Measurements from ENCODE around the gene FAM20A. TPM values are rescaled to one million over a fixed set of nuclear protein-coding genes. Genes with fewer than 3 reads are reported as not detected.
A peak's percentile ranks its signal among the peaks of the same experiment; 100 is the strongest.
"Not testable (repeated sequence)": the region's sequence is repeated elsewhere in the genome, so short reads cannot be mapped to it uniquely, and the experiment has no call there.

Gene FAM20A
- total RNA-seq, 1 experiment from 2014 or later, result 0.10 TPM

DNA sequence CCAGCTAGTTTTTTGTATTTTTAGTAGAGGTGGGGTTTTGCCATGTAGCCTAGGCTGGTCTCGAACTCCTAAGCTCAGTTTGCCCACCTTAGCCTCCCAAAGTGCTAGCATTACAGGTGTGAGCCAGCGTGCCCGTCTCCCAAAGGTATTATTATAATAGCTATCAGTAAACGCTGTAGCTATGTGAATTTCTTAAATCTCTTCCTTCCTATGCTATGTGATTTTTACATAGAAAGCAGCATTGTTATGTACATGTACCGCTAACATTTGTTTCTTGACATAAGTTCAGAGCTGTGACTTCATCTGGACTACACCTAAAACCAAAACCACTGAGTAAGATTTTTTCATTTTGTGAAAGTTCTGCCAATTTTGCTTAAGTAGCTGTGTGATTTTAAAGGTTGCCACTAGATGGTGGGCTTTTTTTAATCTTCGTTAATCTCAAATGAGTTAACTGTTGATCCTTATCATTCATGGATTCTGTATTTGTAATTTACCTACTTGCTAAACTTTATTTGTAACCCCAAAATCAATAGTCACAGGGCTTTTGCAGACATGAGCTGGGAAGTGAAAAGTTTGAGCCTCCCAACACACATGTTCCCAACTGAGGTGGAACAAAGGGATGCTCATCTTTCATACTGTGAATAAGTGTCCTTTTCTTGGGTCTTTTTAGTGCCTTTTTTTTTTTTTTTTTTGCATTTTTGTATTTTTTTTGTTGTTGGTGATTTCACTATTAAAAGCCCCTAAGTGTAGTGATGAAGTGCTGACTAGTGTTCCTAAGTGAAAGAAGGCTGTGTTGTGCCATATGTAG, 67.1 kb downstream of the FAM20A start:
- no peak for DNase-seq (ENCODE audit: extremely low read depth, low read depth)

DNA sequence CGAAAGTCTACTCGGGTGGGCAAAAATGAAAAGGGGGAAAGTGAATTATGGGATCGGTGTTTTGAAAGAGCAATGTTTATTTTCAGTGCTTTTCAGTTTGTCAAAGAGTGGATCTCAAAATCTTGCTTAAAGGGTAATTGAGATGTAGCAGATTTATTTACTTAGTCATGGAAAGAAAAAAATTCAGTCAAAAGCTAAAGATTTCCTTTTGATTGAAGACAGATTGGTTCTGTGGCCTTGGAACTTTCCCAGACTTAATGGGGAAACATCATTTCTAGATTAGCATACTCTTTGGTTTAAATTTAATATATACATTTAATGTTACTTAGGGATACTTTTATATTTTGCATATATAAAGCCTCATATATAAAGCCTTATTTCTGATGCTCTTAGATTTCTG, 68.3 kb downstream of the FAM20A start:
- DNase-seq (ENCODE audit: extremely low read depth, low read depth), result no peak

DNA sequence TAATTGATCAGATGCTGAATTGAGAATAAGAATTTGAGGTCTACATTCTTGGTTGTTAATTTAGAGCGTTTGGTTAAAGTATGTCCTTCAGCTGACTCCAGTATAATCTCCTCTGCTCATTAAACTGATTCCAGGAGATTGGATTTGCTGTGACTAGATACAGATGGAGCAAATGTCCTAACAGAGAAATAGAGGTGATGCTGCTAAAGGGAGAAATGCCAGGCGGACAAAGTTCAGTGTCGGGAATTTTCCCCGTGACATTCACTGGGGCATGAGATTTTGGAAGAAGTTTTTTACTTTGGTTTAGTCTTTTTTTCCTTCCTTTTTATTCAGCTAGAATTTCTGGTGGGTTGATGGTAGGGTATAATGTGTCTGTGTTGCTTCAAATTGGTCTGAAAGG, 69.9 kb downstream of the FAM20A start:
- DNase-seq (ENCODE audit: extremely low read depth, low read depth), result no peak

DNA sequence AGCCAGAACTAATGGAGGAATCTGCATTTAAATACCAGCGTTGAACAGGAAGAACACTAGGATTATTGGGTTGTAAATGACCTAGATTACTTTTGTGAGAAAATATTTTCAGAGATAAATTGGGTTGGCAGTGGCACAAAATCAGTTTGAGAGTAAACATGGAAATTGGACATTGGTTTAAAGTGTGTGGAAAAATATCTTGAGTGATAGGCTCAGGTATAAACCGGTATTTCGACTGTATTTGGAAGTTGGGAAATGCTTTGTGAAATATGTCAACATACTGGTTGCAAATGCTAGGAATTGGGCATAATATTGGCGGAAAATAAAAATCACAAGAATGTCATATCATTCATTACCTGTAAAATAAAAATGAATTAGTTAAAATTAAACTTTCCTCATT, 73.9 kb downstream of the FAM20A start:
- no peak for DNase-seq (ENCODE audit: extremely low read depth, low read depth)

DNA sequence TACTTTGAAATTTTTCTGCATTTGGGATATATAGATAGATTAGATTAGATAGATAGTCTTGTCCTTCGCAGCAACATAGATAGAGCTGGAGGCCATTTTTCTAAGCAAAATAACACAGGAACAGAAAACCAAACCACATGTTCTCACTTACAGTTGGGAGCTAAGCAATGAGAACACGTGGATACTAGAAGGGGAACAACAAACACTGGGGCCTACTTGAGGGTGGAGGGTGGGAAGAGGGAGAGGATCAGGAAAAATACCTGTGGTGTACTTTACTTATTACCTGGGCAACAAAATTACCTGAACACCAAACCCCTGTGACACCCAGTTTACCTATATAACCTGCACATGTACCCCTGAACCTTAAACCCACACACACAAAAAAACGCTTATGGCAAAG, 74.6 kb downstream of the FAM20A start:
- no peak for DNase-seq (ENCODE audit: extremely low read depth, low read depth)

DNA sequence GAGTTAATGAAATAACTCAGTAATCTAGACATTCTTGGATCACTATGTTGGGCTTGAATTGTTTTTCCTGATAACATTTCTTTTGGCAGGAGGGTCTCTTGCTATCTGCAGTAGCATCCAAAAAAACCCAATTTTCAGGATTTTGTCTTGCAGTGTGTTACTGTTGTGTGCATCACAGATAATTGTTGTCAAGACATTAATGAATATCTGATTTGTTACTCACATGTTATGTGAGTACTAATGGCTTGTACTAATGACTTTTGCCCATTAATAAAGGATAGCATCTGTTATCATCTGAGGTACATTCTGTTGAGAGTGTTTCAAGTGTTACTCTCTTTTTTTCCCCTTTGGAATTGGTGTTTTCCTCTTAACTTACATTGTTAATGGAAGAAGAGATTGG, 78.9 kb downstream of the FAM20A start:
- DNase-seq (ENCODE audit: extremely low read depth, low read depth), result no peak

DNA sequence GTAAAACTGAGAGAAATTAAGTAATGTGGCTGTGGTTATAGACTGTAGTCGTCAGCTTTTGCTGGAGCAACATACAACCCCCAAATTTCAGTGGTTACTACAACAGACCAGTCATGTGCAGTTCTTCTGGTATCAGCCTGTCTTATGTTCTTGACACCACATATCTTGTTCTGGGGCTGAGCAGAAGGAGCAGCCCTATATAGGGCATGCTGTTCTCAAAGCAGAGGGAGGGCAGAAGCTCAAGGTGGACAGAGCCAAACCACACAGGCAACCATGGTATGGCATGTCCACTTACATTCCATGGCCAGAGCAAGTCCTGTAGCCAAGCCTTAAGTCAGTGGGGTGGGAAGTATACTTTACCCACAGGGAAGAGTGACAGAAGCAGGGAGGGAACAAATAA, 81.3 kb downstream of the FAM20A start:
- DNase-seq (ENCODE audit: extremely low read depth, low read depth), result no peak

DNA sequence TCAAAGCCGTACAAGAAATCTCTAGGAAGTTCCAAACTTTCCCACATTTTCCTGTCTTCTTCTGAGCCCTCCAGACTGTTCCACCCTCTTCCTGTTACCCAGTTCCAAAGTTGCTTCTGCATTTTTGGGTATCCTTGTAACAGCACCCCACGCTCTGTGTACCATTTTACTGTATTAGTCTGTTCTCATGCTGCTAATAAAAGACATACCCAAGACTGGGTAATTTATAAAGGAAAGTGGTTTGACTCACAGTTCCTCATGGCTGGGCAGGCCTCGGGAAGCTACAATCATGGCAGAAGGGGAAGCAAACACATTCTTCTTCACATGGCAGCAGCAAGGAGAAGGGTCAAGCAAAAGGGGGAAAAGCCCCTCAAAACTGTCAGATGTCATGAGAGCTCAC, 82.1 kb downstream of the FAM20A start:
- not testable (repeated sequence) for DNase-seq (ENCODE audit: extremely low read depth, low read depth)

DNA sequence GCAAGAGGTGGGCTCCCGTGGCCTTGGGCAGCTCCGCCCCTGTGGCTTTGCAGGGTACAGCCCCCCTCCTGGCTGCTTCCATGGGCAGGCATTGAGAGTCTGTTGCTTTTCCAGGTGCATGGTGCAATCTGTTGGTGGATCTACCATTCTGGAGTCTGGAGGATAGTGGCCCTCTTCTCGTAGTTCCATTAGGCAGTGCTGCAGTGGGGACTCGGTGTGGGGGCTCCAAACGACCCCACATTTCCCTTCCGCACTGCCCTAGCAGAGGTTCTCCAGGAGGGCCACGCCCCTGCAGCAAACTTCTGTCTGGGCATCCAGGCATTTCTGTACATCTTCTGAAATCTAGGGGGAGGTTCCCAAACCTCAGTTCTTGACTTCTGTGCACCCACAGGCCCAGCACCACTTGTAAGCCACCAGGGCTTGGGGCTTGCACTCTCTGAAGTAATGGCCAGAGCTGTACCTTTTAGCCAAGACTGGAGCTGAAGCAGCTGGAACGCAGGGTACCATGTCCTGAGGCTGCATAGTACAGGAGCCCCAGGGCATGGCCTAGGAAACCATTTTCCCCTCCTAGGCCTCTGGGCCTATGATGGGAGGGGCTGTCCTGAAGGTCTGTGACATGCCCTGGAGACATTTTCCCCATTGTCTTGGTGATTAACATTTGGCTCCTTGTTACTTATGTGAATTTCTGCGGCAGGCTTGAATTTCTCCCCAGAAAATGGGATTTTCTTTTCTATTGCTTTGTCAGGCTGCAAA, 82.9 kb downstream of the FAM20A start:
- no peak for DNase-seq (ENCODE audit: extremely low read depth, low read depth)

DNA sequence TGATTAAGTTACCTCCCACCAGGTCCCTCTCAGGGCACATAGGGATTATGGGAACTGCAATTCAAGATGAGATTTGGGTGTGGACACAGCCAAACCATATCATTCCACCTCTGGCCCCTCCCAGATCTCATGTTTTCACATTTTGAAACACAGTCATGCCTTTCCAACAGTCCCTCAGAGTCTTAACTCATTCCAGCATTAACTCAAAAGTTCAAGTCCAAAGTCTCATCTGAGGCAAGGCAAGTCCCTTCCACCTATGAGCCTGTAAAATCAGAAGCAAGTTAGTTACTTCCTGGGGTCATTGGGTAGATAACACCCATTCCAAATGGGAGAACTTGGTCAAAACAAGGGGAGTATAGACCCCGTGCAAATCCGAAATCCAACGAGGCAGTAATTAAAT, 83.6 kb downstream of the FAM20A start:
- not testable (repeated sequence) for DNase-seq (ENCODE audit: extremely low read depth, low read depth)

DNA sequence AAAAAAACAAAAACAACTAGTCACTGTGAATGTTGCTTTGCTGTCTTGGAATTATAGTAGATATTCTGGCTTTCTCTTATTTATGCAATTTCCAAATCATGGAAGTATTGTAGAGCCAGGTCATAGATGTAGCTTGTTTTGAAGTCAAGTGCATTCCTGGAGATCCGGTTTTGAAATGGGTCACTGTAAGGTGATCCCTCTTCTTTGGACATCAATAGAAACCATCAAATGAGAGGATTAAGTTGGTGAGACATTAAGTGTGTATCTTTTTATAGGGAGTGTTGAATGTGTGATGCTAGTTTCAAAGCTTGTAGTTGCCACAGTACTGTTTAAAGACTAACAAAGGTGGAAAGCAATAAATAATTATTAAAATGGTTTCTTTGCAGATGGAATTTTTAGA, 84.4 kb downstream of the FAM20A start:
- no peak for DNase-seq (ENCODE audit: extremely low read depth, low read depth)

DNA sequence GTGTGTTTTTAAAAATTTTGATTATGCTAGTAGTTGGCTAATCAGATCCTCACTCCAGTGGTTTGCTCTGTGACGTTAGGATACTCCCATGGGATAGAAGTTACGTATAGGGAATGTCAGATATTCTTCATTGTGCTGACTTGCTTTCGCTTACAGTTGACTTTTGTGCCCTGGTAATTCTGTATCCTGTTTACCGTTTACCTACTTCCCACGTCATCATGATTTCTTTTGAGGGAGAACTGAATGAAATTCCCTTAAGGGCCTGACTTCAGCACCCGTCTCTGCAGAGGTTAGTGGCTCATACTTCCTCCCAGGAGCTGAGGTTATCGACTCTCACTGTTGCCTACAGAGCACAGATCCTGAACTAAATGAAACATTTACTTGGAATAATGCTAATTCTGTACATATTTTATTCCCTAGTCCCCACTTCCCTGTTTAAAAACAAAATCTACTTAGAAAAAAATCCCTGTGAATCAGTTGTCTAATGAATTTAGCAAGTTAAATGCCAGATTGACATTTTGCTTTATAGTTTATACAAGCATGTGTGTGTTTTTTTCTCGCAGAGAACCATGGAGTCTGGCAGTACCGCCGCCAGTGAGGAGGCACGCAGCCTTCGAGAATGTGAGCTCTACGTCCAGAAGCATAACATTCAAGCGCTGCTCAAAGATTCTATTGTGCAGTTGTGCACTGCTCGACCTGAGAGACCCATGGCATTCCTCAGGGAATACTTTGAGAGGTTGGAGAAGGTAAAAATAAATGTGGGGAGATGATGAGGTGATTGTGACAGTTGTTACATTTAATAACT, 86.1 kb downstream of the FAM20A start:
- DNase-seq (ENCODE audit: extremely low read depth, low read depth), result peak; percentile 84

DNA sequence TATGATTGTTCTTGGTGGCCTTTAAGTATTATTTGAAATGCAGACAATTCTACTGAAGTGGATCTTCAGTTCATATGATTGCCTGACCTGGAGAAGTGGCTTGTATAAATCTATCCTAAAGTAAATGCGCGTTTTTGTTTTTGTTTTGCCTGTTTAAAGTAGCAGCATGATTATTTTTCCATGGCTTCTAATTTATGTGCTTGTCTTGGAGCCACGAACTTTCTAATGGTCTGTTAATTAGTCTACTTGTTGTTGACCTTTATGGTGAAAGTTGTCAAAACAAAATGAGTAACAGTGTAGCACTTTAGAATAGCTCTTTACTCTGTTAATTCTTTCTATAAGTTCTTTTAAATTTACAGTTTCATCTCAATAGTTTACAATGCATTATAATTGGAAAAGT, 87.2 kb downstream of the FAM20A start:
- DNase-seq (ENCODE audit: extremely low read depth, low read depth), result no peak

DNA sequence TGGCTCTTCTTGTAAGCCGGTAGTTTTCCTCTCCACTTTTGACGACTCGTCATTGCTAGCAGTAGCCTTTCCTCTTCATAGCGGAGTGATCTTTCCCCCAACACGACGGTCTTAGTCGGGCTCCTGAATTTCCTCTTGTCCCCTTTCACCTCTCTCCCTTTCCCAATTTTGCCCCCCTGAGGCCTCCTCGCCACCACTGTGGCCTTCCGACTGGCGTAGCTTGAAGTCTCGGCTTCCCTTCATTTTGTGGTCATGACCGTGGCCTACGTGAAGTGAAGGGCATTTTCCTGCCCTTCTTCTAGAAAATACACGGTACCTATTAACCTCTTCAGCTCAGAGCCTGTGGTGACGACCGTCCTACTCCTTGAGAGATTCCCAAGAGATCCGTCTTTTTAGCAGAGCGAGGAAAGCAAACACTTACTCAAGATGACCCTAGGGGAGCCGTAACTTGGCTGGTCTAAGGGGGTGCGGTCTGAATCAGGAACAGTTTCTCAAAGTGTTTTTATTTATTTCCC, 88.2 kb downstream of the FAM20A start:
- peak; percentile 48 for DNase-seq (ENCODE audit: extremely low read depth, low read depth)

DNA sequence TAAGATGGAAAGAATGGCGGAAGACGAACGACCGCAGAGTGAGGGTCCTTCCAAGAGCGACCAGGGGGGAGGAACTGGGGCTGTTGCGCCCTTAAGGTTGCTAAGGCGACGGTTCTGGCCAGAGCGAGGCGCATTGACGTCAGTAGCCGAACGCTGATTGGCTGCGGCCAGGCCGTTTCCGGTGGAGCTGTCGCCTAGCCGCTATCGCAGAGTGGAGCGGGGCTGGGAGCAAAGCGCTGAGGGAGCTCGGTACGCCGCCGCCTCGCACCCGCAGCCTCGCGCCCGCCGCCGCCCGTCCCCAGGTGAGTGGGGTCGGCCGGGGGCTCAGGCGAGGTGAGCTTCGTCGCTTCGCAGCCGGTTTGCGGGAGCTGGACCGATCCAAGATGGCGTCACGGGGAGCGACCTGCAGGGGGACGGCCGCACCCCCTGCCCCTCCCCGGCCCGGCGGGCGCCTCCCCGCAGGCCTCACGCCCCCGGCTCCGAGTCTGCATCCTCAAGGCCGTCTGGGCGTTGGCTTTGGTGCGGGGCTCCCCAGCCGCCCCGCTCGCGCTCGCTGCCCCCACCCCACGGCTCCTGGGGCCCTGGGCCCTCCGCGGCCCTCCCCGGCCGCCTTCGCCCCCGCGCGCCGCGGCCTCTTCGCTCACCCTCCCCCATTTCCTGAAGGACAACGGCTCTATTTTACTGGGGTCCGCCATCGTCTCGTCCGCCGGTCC, 88.8 kb downstream of the FAM20A start, which contains the start of gene PRKAR1A:
Gene PRKAR1A, plus strand, starts transcription at position 184 of the 713 bp plus-strand sequence. CDS start 2,970 bp downstream, outside the sequence.
- peak; percentile 91 for DNase-seq (ENCODE audit: extremely low read depth, low read depth)

DNA sequence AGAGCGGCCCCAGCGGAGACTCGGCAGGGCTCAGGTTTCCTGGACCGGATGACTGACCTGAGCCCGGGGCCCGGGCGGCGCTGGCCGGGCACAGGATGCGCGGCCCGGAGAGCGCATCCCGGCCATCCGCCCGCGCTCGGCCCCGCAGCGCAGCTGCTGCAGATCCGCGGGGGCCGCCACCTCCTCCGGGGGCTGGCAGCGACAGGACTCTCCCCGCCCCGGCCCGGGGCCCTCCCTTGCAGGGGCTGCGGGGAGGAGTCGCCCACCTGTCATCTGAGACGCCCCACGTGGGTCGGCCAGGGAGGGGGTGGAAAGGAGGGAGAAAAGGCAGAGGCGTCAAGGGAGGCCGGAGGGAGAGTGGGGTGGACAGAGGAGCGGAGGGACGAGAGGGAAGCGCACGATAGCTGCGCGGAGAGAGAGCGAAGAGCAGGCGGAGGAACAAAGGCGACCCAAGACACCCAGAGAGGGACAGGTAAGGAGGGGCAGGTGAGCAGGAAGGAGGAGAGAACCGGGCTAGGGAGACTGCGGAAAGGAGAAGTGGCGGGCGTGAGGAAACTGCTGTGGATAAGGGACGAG, 89.4 kb downstream of the FAM20A start:
- DNase-seq (ENCODE audit: extremely low read depth, low read depth), result peak; percentile 26

DNA sequence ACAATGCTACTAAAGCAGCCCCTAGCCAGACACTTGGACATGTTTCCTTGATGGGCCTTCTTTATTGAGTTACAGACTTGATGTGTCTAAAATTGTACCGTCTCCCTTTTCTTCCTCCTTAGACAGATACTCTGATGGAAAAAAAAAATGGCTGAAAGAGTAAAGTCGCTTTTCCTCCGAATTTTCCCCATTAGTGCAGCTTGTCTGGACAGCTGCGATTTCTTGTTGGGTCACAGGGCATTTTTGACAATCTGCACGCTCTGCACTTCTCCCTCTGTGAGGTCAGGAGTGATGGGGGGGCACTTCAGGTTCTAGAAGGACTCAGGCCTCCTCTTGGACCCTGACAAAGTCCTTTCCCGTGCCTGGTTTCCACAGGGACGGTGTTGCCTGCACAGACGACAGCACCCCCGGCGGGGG, 89.9 kb downstream of the FAM20A start:
- peak; percentile 17 for DNase-seq (ENCODE audit: extremely low read depth, low read depth)

DNA sequence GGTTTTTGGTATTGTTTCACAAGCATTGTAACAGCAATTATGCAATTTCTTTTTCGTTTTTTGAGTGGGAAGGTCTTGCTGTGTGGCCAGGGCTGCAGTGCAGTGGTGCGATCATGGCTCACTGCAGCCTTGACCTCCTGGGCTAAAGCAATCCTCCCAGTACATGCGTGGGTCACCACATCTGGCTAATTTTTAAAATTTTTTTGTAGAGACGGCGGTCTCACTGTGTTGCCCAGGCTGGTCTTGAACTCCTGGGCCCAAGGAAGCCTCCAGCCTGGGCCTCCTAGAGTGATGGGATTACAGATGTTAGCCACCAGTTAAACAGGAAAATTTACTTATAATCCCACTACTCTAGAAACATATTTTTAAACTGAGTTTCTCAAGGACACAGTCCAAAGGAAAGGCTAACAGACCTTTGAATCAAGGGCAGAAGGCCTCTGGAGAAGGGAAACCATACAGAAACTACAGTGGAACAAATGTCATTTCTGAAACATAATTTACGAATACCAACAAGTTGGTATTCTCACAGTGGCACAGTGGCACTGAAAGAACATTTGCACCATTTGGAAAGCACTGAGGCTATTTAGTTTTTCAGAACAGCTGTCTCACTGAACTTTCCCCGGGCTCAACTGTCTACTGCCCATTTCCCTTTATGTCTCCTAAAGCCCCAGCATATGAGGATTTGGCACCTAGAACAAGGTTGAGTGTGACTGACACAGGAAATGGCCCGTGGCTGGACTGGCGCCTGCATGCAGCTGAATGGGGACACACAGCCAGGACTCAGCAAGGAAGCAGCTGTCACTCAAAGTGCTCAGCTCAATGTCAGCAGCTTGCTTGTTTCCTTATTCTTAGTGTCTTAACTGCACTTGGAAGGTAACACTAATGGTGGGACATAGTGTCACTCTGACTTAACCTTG, 91.8 kb downstream of the FAM20A start:
- no peak for DNase-seq (ENCODE audit: extremely low read depth, low read depth)

DNA sequence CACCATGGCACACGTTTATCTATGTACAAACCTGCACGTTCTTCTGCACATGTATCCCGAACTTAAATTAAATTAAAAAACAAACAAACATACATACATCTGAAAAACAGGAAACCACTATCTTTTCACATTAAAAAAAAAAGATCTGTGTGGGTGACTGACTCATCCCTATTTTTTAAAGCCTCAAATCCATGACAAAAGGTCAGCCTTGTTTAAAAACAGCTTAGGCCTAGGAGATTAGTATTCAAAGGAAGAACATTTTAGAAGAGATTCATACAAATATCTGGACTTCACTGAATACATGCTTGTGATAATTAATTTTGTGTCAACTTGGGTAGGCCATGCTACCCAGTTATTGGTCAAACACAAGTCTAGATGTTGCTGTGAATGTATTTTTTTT, 93.6 kb downstream of the FAM20A start:
- DNase-seq (ENCODE audit: extremely low read depth, low read depth), result no peak
